ENCODE measurements around the gene RPL5. TPM values are rescaled to one million over a fixed set of nuclear protein-coding genes. Genes with fewer than 3 reads are reported as not detected.

The RPL5 gene
- total RNA-seq, 1 experiment from 2014 or later, result 1,430 TPM

DNA sequence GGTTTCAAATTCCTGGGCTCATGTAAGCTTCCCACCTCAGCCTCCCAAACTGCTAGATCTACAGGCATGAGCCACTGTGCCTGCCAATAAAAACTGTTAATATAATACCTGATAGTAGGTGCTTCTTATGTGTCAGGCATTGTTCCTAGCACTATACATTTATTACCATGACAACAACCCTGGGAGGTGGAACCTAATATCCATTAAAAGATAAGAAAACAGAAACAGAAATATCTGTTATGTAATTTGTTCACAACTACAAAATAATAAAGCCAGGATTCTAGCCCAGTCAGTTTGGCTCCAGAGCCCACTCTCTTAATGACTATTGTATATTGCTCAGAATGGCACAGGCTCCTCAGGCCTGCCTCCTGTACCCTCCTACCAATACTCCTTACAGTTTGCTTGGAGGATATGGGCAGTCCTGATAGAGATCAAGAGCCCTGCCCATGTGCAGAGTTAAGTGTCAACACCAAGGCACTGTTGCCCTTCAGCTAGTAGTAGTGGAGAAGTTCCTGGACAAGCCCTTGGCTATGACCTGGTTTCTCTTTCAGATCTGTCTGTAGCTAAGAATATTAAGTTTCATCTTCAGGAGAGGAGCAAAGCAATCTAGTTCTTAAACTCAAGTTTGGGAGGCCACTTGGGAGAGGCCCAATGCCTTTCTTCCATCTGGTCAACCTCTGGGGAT, 22.4 kb downstream of the RPL5 start (continued):
- TF ChIP-seq, protein P1, sequence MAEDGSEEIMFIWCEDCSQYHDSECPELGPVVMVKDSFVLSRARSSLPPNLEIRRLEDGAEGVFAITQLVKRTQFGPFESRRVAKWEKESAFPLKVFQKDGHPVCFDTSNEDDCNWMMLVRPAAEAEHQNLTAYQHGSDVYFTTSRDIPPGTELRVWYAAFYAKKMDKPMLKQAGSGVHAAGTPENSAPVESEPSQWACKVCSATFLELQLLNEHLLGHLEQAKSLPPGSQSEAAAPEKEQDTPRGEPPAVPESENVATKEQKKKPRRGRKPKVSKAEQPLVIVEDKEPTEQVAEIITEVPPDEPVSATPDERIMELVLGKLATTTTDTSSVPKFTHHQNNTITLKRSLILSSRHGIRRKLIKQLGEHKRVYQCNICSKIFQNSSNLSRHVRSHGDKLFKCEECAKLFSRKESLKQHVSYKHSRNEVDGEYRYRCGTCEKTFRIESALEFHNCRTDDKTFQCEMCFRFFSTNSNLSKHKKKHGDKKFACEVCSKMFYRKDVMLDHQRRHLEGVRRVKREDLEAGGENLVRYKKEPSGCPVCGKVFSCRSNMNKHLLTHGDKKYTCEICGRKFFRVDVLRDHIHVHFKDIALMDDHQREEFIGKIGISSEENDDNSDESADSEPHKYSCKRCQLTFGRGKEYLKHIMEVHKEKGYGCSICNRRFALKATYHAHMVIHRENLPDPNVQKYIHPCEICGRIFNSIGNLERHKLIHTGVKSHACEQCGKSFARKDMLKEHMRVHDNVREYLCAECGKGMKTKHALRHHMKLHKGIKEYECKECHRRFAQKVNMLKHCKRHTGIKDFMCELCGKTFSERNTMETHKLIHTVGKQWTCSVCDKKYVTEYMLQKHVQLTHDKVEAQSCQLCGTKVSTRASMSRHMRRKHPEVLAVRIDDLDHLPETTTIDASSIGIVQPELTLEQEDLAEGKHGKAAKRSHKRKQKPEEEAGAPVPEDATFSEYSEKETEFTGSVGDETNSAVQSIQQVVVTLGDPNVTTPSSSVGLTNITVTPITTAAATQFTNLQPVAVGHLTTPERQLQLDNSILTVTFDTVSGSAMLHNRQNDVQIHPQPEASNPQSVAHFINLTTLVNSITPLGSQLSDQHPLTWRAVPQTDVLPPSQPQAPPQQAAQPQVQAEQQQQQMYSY (CRISPR knock-in tag; IDR thresholded peaks at IDR 0.05), result no peak
- no peak for TF ChIP-seq ERG (CRISPR knock-in tag; IDR thresholded peaks at IDR 0.05)
- TF ChIP-seq, protein P2, sequence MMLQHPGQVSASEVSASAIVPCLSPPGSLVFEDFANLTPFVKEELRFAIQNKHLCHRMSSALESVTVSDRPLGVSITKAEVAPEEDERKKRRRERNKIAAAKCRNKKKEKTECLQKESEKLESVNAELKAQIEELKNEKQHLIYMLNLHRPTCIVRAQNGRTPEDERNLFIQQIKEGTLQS (CRISPR knock-in tag; conservative IDR thresholded peaks at IDR 0.05), result no peak
- no peak for TF ChIP-seq NR2C2 (CRISPR knock-in tag; IDR thresholded peaks at IDR 0.05)
- TF ChIP-seq ZNF425 (CRISPR knock-in tag; conservative IDR thresholded peaks at IDR 0.05), result no peak
- no peak for TF ChIP-seq TEAD4 (CRISPR knock-in tag; IDR thresholded peaks at IDR 0.05)
- TF ChIP-seq ATF2 (CRISPR knock-in tag; IDR thresholded peaks at IDR 0.05; ENCODE audit: borderline replicate concordance, low read depth), result no peak
- TF ChIP-seq FOXP1 (CRISPR knock-in tag; IDR thresholded peaks at IDR 0.05; ENCODE audit: borderline replicate concordance), result no peak
- TF ChIP-seq ELF4 (CRISPR knock-in tag; IDR thresholded peaks at IDR 0.05; ENCODE audit: low read depth), result no peak
- TF ChIP-seq GABPB1 (CRISPR knock-in tag; IDR thresholded peaks at IDR 0.05), result no peak

DNA sequence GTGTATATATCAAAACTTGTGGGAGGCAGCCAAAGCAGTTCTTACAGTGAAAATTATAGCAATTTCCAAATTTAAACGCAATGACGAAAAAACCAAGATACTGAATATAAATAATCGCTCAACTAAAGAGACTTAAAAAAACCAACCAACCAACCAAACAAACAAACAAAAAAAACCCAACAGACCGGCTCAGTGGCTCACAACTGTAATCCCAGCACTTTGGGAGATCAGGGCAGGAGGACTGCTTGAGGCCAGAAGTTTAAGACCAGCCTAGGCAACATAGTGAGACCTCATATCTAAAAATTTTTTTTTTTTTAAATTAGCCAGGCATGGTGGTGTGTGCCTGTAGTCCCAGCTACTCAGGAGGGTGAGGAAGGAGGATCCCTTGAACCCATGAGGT, 23.4 kb downstream of the RPL5 start:
- ChIA-PET CTCF (interaction anchor here (1.1 kb wide), 1 partner anchor 146 kb away, joined by 3 read pairs; no protein-coding TSS in a partner anchor), POLR2A (no interaction called here)
- Mint-ChIP-seq H3K27me3 (ENCODE audit: low read depth) (no peaks in the 10 kb centered on the region), H3K4me1 (no peaks in the 10 kb centered on the region), H3K4me3 (no peak overlapping the region), H3K27ac (no peak overlapping the region), H3K36me3 (no peaks in the 10 kb centered on the region), H3K9me3 (no peaks in the 10 kb centered on the region)
- no peak for DNase-seq (ENCODE audit: low spot score)
- no peak for ATAC-seq
- TF ChIP-seq HMGA2 (CRISPR knock-in tag; IDR thresholded peaks at IDR 0.05) (no peak), ZBTB21 (CRISPR knock-in tag; IDR thresholded peaks at IDR 0.05; ENCODE audit: borderline replicate concordance) (no peak), ZNF219 (CRISPR knock-in tag; IDR thresholded peaks at IDR 0.05; ENCODE audit: borderline replicate concordance) (no peak), ELF4 (CRISPR knock-in tag; IDR thresholded peaks at IDR 0.05; ENCODE audit: low read depth) (no peak), ZNF512 (CRISPR knock-in tag; IDR thresholded peaks at IDR 0.05; ENCODE audit: borderline replicate concordance) (no peak), JAZF1 (CRISPR knock-in tag; IDR thresholded peaks at IDR 0.05) (no peak), ZSCAN18 (CRISPR knock-in tag; IDR thresholded peaks at IDR 0.05) (no peak), ZNF425 (CRISPR knock-in tag; conservative IDR thresholded peaks at IDR 0.05) (no peak), MXD4 (CRISPR knock-in tag; IDR thresholded peaks at IDR 0.05; ENCODE audit: borderline replicate concordance) (no peak), GRHL2 (CRISPR knock-in tag; IDR thresholded peaks at IDR 0.05; ENCODE audit: insufficient replicate concordance, severe bottlenecking) (no peak), TCF7 (CRISPR knock-in tag; IDR thresholded peaks at IDR 0.05; ENCODE audit: low read depth) (no peak), ETV6 (CRISPR knock-in tag; IDR thresholded peaks at IDR 0.05) (no peak)
- TF ChIP-seq, protein P2 (CRISPR knock-in tag; conservative IDR thresholded peaks at IDR 0.05), result no peak

All from WTC11 (cell line).